ENCODE measurements around the gene CORO6. TPM values are rescaled to one million over a fixed set of nuclear protein-coding genes. Genes with fewer than 3 reads are reported as not detected.

Gene CORO6
- total and polyA plus RNA-seq, 10 of the 15 experiments (the other 5 are each of a cell fraction or from before 2014, with no cell fraction given) = 0.26 to 5.0 (median 1.7) TPM; not detected in 1

DNA sequence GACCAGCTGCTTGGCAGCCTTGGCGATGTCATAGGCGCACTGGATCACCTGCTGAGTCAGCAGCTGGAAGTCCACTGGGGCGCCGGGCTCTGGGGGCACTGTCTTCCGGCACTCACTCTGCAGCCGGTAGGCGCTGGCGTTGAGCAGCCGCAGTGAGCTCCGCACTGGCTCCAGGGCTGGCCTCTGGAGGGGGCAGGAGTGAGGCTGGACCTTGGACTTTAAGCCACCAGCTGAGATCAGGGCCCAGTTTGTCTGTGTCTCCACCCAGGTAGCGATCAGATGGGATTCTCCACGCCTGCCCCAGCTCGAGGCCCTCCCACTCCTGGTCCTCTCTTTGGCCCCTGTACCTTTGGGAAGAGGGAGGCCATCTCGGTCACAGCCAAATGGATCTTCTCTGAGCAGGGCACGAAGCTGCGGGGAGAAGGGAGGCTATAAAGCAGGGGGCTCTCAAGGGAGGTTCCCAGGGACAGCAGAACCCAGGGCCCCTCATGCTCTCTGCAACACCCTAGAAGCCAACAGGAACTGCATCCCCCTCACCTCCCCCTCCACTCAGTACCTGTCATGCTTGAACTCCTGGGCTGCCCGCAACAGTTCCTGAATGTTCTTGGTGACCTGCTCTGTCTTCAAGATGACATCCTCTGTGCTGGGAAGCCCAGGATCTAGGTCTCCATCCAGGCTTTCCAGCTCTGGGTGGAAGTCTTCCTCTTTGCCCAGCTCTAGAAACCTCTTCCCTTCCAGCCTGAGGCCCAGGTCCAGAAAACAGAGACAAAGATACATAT is 47.8 kb downstream of the CORO6 start:
- ATAC-seq = no peak
- WGBS (ENCODE audit: insufficient coverage, insufficient replicate concordance, low lambda C conversion rate, missing lambda C conversion rate) = 88% methylated on average over 17 of the region's 17 CpGs
- Histone ChIP-seq H3K79me2 (ENCODE audit: control insufficient read depth, insufficient read depth, low read length) (no peaks in the 10 kb centered on the region), H3K4me3 (no peak overlapping the region), H3K9ac (ENCODE audit: control insufficient read depth, insufficient read depth, low read length) (no peak overlapping the region), H3K9me3 (replicated peaks; ENCODE audit: control insufficient read depth, insufficient read depth, low read length) (no peaks in the 10 kb centered on the region), H3K27ac (ENCODE audit: control insufficient read depth, insufficient read depth) (no peak overlapping the region), H2AFZ (ENCODE audit: control insufficient read depth, low read depth, low read length) (no peak overlapping the region), H3K4me1 (ENCODE audit: control insufficient read depth, insufficient read depth, low read length) (0 out of 2 replicates have a peak, but pooled peaks cover 4% of the 10 kb centered on the region), H3K36me3 (ENCODE audit: control insufficient read depth in 2 of 2, insufficient read depth in 2 of 2, low read length in 1 of 2) (peaks cover 2 to 19% of the 10 kb centered on the region in 2 experiments; a peak in 2 of 4 replicates), H4K20me1 (ENCODE audit: control insufficient read depth, insufficient read depth) (no peaks in the 10 kb centered on the region), H3K27me3 (replicated peaks in 1 of 2; ENCODE audit: control insufficient read depth in 2 of 2, insufficient read depth in 2 of 2, low read length in 1 of 2) (no peaks in the 10 kb centered on the region), H3K4me2 (ENCODE audit: control insufficient read depth, insufficient read depth) (no peak overlapping the region)
- no peak for DNase-seq (ENCODE audit: low read depth, low spot score)
- no peak for TF ChIP-seq BACH1 (IDR thresholded peaks at IDR 0.05; ENCODE audit: borderline replicate concordance)
- TF ChIP-seq SREBF2 (IDR thresholded peaks at IDR 0.05; ENCODE audit: low read length) = no peak
- TF ChIP-seq, protein P1, sequence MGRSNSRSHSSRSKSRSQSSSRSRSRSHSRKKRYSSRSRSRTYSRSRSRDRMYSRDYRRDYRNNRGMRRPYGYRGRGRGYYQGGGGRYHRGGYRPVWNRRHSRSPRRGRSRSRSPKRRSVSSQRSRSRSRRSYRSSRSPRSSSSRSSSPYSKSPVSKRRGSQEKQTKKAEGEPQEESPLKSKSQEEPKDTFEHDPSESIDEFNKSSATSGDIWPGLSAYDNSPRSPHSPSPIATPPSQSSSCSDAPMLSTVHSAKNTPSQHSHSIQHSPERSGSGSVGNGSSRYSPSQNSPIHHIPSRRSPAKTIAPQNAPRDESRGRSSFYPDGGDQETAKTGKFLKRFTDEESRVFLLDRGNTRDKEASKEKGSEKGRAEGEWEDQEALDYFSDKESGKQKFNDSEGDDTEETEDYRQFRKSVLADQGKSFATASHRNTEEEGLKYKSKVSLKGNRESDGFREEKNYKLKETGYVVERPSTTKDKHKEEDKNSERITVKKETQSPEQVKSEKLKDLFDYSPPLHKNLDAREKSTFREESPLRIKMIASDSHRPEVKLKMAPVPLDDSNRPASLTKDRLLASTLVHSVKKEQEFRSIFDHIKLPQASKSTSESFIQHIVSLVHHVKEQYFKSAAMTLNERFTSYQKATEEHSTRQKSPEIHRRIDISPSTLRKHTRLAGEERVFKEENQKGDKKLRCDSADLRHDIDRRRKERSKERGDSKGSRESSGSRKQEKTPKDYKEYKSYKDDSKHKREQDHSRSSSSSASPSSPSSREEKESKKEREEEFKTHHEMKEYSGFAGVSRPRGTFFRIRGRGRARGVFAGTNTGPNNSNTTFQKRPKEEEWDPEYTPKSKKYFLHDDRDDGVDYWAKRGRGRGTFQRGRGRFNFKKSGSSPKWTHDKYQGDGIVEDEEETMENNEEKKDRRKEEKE (IDR thresholded peaks at IDR 0.05) = no peak
- ChIA-PET POLR2A (interaction anchor here (1.0 kb wide), 1 partner anchor 14 kb away, joined by 4 read pairs; no protein-coding TSS in a partner anchor), RAD21 (ENCODE audit: unreplicated experiment) (interaction anchor here (1.0 kb wide), 1 partner anchor 205 kb away, joined by 3 read pairs; no protein-coding TSS in a partner anchor), SMC1A (ENCODE audit: uncharacterized antibody, unreplicated experiment) (no interaction called here), CTCF (interaction anchor here (0.8 to 1.1 kb wide), 4 partner anchors 17 to 43 kb away, joined by 3 read pairs; no protein-coding TSS in a partner anchor)
- in situ Hi-C loops (cut with MboI) (no loop called here), intact Hi-C loops (cut with micrococcal nuclease; ENCODE audit: unreplicated experiment) (no loop called here)
- no peak for FAIRE-seq
- TSS peak; percentile 59 for BruUV-seq (replicated peaks)
